ENCODE measurements around the gene KRT72. TPM values are rescaled to one million over a fixed set of nuclear protein-coding genes. Genes with fewer than 3 reads are reported as not detected.
A peak's percentile ranks its signal among the peaks of the same experiment; 100 is the strongest.

KRT72 gene
- total RNA-seq, 3 donors from 2014 or later = not detected

DNA sequence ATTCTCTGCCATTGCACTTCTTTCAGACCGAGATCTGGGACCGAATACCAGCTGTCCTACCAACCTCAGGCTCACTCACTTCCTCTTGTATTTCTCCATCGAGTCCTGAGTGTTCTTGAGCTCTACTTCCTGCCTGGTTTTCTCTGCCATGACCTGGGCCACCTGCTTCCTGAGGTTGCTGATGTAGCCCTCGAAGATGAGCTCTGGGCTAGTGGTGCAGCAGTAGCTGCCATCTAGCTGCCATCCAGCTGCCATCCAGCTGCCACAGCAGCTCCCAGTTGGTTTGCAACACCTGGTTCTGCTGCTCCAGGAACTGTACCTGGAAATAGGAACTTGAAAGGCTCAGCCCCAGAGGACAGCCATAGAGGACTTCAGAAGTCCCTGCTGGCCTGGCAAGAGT, 32.1 kb upstream of the KRT72 start:
- H3K27me3 ChIP-seq = no peaks in the 10 kb centered on the region
- no peaks in the 10 kb centered on the region for H3K4me1 ChIP-seq
- intact Hi-C loops (cut with DNase I; ENCODE audit: low total_unique reads) = no loop called here
- TF ChIP-seq CTCF (IDR thresholded peaks at IDR 0.05) (no peak), POLR2AphosphoS5 (IDR thresholded peaks at IDR 0.05) (no peak), POLR2A (IDR thresholded peaks at IDR 0.05) (no peak)
- H3K27ac ChIP-seq = no peak overlapping the region
- H3K36me3 ChIP-seq = no peaks in the 10 kb centered on the region
- peak in 1 of 2 donors; percentile 2 for DNase-seq (ENCODE audit: low spot score in 2 of 2)
- H3K9me3 ChIP-seq = no peaks in the 10 kb centered on the region
- no peak overlapping the region for H3K4me3 ChIP-seq

DNA sequence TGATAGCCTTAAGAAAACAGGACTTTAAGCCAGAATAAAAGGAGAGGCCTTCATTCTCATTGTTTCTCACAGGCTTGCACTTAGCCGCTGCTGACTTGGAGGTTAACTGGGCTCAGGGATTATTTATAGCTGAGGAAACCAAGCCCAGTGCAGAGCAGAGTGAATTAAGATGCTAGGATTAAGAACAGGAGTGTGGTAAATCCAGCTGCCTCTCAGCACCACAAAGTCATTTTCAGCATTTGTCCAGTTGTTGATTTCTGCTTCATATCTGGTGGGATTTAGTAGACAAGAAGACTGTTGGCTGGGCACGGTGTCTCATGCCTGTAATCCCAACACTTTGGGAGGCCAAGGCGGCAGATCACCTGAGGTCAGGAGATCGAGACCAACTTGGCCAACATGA, 31.4 kb upstream of the KRT72 start:
- Histone ChIP-seq H3K4me3 (no peak overlapping the region), H3K4me1 (no peaks in the 10 kb centered on the region), H3K36me3 (no peaks in the 10 kb centered on the region), H3K9me3 (no peaks in the 10 kb centered on the region), H3K27ac (no peak overlapping the region), H3K27me3 (no peaks in the 10 kb centered on the region)
- TF ChIP-seq CTCF (IDR thresholded peaks at IDR 0.05) (no peak), POLR2AphosphoS5 (IDR thresholded peaks at IDR 0.05) (no peak), POLR2A (IDR thresholded peaks at IDR 0.05) (no peak)
- intact Hi-C loops (cut with DNase I; ENCODE audit: low total_unique reads) = no loop called here
- peak in 1 of 2 donors; percentile 3 for DNase-seq (ENCODE audit: low spot score in 2 of 2)

DNA sequence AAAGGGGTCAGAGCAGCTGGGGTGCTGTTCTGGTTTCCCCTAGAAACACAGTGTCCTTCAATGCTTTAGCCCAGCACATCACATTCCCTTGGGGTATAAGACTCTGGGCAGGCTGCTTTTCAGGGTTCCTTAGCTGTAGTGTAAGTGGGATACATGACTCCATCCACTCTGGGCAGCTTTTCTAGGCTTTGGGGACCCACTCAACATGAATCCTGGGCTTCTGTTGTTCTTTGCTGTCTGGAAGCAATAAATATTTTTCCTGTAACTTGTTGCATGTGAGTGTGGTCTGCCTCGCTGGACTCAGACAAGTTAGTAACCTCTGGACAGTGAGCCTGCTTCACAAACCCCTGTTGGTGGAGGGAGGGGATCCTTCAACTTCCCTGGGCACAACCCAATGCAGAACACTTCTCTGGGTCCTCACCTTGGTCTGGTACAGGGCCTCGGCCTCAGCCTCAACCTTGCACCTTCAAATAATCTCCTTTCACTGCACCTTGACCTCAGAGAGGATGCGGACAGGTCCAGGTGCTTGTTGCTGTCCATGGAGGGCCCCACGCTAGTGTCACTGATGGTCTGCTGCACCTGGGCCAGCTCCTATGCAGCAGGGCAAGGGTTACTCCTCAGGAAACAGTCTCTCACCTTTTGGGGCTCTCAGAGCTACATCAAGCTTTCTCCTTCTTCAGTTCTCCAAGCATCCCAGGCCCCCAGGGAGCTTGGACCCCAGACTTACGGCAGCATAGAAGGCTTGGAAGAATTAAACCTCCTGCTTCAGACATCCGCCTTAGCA, 30.6 kb upstream of the KRT72 start:
- no peak for DNase-seq (ENCODE audit: low spot score in 2 of 2)
- Histone ChIP-seq H3K36me3 (no peaks in the 10 kb centered on the region), H3K4me3 (no peak overlapping the region), H3K4me1 (no peaks in the 10 kb centered on the region), H3K27me3 (no peaks in the 10 kb centered on the region), H3K27ac (no peak overlapping the region), H3K9me3 (no peaks in the 10 kb centered on the region)
- TF ChIP-seq CTCF (IDR thresholded peaks at IDR 0.05) (no peak), POLR2A (IDR thresholded peaks at IDR 0.05) (no peak), POLR2AphosphoS5 (IDR thresholded peaks at IDR 0.05) (no peak)
- intact Hi-C loops (cut with DNase I; ENCODE audit: low total_unique reads) = no loop called here

GRCh38 chr12:52631264-52631663, 30.0 kb upstream of the KRT72 start:
- no peaks in the 10 kb centered on the region for H3K9me3 ChIP-seq
- no peak overlapping the region for H3K27ac ChIP-seq
- H3K27me3 ChIP-seq = no peaks in the 10 kb centered on the region
- no peaks in the 10 kb centered on the region for H3K4me1 ChIP-seq
- intact Hi-C loops (cut with DNase I; ENCODE audit: low total_unique reads) = no loop called here
- no peak for TF ChIP-seq POLR2AphosphoS5 (IDR thresholded peaks at IDR 0.05)
- TF ChIP-seq CTCF (IDR thresholded peaks at IDR 0.05) = no peak
- TF ChIP-seq POLR2A (IDR thresholded peaks at IDR 0.05) = no peak
- peak in 1 of 2 donors; percentile 8 for DNase-seq (ENCODE audit: low spot score in 2 of 2)
- H3K36me3 ChIP-seq = no peaks in the 10 kb centered on the region
- no peak overlapping the region for H3K4me3 ChIP-seq

- intact Hi-C loops (cut with DNase I; ENCODE audit: low total_unique reads) = no loop called here
These were observed 29.4 kb upstream of the KRT72 start for GRCh38 chr12:52630599-52631200.

More at GRCh38 chr12:52630599-52631200, 29.4 kb upstream of the KRT72 start:
- Histone ChIP-seq H3K27ac (no peak overlapping the region), H3K4me3 (no peak overlapping the region), H3K27me3 (no peaks in the 10 kb centered on the region), H3K4me1 (no peaks in the 10 kb centered on the region), H3K9me3 (no peaks in the 10 kb centered on the region), H3K36me3 (no peaks in the 10 kb centered on the region)
- TF ChIP-seq CTCF (IDR thresholded peaks at IDR 0.05) = no peak
- no peak for TF ChIP-seq POLR2AphosphoS5 (IDR thresholded peaks at IDR 0.05)
- no peak for TF ChIP-seq POLR2A (IDR thresholded peaks at IDR 0.05)
- DNase-seq (ENCODE audit: low spot score in 2 of 2) = no peak

Measured in breast epithelium (tissue), 4 donors.